HG02678 (cell line): ENCODE measurements around the gene SH3GL3.

Experiments used
- ATAC-seq: cut with Tn5 transposase; IDR thresholded peaks from one replicate; pipeline ENCODE4 v1.9.1; 2021; ENCODE audit warnings: mild to moderate bottlenecking, moderate library complexity; ENCODE audit not compliant: unreplicated experiment

SH3GL3 gene

DNA sequence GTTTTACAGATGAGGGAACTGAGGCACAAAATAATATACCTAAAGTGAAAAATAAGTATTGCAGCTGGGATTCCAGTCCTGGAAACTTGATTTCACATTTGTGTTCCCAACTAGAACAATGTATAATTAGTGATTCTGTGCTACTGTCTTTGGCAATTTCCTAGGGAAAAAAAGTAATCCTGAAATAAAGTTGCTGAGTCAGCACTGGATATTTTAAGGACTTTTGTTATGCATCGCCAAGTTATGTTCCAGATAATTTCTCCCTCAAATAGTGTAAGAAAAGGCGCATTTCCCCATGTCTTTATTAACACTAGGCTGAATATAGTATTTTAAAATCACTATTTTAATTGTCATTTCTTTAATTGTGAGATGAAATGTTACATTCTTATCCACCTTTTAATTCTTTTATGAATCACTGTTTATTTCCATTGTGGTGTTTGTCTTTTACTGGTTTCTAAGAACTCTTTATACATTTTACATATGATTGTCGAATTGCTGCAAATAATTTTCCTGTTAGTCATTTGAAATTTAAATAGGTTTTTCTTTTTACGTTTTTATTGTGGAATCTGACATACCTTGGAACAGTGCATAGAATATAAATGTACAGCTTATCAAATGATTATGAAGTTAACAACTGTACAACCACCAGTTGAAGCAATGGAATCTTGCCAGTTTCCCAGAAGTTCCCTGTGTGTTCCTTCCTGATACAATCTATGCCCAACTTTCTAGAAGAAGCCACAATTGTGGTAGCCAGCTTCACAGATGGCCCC, 56.6 kb downstream of the SH3GL3 start:
- ATAC-seq, result no peak

DNA sequence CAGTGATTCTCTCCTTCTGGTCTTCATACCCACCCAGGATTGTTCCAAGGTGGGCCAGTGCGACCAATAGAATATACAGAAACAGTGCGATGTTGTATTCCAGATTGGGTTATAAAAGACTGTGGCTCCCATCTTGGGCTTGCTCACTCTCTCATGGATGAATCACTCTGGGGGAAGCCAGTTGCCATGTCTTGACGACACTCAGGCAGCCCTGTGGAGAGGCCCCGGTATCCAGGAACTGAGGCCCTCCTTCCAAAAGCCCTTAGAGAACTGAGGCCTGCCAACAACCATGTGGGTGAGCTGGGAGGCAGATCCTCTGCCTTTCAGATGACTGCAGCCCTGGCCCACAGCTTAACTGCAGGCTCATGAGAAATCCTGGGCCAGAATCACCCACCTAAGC, 57.2 kb downstream of the SH3GL3 start:
- ATAC-seq, result no peak

- ATAC-seq, result no peak
Observed at GRCh38 chr15:83510001-83510400, 62.9 kb downstream of the SH3GL3 start.

- ATAC-seq, result no peak
Observed at GRCh38 chr15:83512459-83512858, 65.3 kb downstream of the SH3GL3 start.

GRCh38 chr15:83514584-83514983, 67.4 kb downstream of the SH3GL3 start:
- ATAC-seq, result no peak

GRCh38 chr15:83515164-83515563, 68.0 kb downstream of the SH3GL3 start:
- ATAC-seq, result no peak

GRCh38 chr15:83516935-83517334, 69.8 kb downstream of the SH3GL3 start:
- ATAC-seq, result no peak

GRCh38 chr15:83526319-83526718, 79.2 kb downstream of the SH3GL3 start:
- ATAC-seq, result no peak

- no peak for ATAC-seq
Observed at GRCh38 chr15:83533410-83533962, 86.3 kb downstream of the SH3GL3 start.

DNA sequence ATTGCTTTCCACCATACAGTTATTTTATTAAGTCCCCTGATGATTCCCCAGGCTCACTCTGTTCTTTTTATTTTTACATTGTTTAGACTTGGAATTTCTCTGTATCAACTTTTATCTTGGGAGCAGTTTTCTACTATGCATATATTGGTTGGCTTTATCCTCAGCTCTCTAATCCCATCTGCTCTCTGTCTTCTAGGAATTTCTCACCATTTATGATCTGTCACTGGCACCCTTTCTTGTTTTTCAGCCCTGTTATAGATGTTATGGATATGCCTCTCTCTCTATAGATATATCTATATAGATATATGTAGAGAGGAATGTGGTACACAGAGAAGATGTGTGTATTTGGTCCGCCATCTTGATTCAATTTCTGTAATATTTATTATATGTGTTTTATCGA, 90.5 kb downstream of the SH3GL3 start:
- no peak for ATAC-seq

DNA sequence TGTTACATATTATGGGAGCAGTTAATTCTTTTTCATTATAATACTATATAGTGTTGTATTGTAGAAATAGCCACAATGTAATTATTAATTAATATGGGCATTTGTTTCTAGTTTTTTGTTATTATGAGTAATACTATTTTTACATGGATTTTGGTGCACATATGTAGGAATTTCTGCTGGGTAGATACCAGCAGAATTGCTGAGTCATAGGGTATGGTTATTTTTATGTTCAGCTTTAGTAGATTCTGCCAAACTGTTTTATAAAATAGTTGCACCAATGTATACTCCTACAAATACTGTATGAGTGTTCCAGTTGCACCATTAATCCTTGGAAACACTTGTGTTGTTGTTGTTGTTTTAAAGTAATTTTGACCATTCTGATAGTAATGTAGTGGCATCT, 91.5 kb downstream of the SH3GL3 start:
- no peak for ATAC-seq

GRCh38 chr15:83545804-83546511, 98.8 kb downstream of the SH3GL3 start:
- no peak for ATAC-seq

GRCh38 chr15:83546512-83546888, 99.4 kb downstream of the SH3GL3 start:
- no peak for ATAC-seq

- ATAC-seq, result no peak
Observed at GRCh38 chr15:83547168-83547567, 100.0 kb downstream of the SH3GL3 start.

DNA sequence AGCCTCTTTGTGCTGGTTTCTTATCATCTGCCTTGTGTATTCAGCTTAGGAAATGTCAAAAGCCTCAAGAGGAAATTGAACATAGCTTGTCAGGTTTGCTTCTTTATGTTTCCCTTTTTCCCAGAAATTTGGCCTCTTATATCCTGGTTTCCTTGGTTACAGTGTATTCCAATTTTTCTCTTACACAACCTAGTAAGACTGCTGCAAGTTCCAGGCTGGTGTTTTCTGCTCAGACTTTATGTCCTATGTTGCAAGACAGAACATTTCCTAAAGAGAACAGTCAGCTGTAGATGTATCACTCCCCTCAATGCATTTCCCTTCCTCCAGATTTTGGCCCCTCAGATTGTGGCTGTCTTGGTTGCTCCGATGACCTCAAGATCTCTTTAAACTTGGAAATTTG, 102.5 kb downstream of the SH3GL3 start:
- no peak for ATAC-seq

DNA sequence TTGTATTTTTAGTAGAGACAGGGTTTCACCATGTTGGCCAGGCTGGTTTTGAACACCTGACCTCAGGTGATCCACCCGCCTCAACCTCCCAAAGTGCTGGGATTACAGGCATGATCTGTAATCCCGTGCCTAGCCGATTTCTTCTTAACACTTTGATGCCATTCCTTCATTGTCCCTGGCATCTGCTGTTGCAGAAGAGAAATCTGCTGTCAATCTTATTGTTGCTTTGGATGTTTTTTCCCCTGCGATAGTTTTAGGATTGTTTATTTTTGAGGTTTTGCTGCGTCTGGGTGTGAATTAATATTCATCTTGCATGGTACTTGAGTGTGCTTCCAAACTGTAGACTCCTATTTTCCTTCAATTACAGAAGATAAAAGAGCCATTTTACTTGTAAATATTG, 107.4 kb downstream of the SH3GL3 start:
- no peak for ATAC-seq

DNA sequence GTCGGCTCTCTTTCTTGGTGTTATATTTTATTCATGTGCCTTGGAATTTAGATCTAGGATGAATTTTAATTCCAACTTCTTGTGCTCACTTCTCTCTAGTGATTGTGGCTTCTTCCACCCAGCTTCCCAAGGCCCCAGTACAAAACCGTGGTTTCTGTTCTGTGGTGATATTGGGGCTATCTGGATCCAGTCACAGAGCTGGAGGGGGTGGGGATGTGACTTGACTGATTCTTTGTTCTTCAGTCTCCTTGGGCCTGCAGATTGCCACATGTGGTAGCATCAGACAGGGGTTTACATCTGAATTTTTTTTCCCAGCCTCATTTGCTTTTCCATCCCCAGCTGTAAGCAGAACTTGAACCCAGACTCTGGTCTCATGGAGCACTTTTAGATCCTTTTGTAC, 108.2 kb downstream of the SH3GL3 start:
- no peak for ATAC-seq

DNA sequence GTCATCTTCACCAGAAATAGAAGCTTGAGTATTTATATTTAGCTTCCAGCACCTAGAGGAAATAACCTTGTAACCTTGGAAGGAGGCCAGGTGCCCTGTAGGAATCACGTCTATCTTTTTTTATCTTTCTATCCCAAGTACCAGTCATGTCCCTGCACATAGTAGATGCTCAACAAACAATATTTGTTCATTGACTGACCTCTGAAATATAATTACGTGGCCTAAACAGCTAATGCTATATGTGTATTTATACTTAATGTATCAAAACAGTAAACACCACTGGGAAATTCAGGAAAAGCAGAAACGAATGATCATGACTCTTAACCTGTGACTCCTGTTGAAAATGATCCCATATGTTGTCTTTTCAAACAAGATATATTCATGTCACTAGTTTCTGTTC, 108.9 kb downstream of the SH3GL3 start:
- no peak for ATAC-seq

- ATAC-seq, result no peak
Observed at GRCh38 chr15:83556754-83557153, 109.6 kb downstream of the SH3GL3 start.

DNA sequence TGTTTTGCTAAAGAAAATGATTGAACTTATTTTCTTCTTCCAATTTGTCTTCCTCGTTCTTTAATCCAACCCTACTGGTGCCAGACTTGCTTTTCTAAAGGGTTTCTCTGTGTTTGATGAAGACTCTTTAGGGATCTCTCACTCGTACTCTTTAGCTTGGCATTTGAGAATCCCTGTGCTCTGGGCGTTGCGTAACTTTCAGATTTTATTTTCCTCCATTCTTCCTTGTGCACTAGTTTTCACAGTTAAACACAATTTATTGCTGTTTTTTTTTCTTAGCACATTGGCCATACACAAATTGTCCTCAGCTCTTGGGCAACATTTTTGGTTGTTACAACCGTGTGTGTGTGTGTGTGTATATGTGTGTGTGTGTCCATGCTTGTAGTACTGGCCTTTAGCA, 111.0 kb downstream of the SH3GL3 start:
- no peak for ATAC-seq

- peak; percentile 83 for ATAC-seq
Observed at GRCh38 chr15:83559310-83559966, 112.3 kb downstream of the SH3GL3 start.

DNA sequence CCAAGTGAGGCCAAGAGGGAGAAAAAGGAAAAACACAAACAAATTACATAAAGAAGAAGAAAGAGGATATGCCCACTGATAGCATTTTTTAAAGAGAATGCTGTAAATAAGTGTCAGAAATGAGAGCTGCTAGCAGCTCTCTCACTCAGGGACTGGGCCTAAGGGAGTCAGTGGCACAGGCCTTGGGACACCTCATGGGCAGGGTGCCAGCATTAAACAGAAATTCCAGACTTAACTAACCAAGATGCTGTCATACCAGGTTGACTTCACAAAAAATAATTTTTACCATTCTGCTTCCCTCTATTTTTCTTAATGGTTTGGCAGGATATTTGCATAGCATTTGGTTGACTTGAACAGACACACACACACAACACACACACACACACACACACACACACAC, 114.5 kb downstream of the SH3GL3 start:
- no peak for ATAC-seq
